Liver (tissue), 9 donors: ENCODE results near the gene GAD1. TPM values are rescaled to one million over a fixed set of nuclear protein-coding genes. Genes with fewer than 3 reads are reported as not detected.

Experiments
- DNase-seq: peaks from one replicate; pipeline ENCODE4 v3.0.0-alpha.2; 2017; ENCODE audit warnings: low spot score
- H3K27ac ChIP-seq, 2 donors: one replicate each; pipeline ENCODE4 v1.7.0; 2013; ENCODE audit warnings: inconsistent platforms in 2 of 2, low read length in 2 of 2, control low read depth in 1 of 2, low read depth in 1 of 2, mild to moderate bottlenecking in 1 of 2
- H3K27me3 ChIP-seq, 4 donors: one replicate each; pipeline versions ENCODE4 v1.6.1 to v1.7.0; 2013; ENCODE audit warnings: low read length in 3 of 4, inconsistent platforms in 1 of 4, mild to moderate bottlenecking in 1 of 4, moderate library complexity in 1 of 4; ENCODE audit not compliant: control insufficient read depth in 4 of 4, insufficient read depth in 4 of 4
- H3K36me3 ChIP-seq, 4 donors: one replicate each; pipeline versions ENCODE4 v1.6.1 to v1.7.0; 2013; ENCODE audit warnings: low read length in 3 of 4, mild to moderate bottlenecking in 3 of 4, low read depth in 1 of 4, moderate library complexity in 1 of 4; ENCODE audit not compliant: control insufficient read depth in 4 of 4, insufficient read depth in 3 of 4
- H3K4me1 ChIP-seq, 4 donors: one replicate each; pipeline versions ENCODE4 v1.6.1 to v1.7.0; 2013; ENCODE audit warnings: low read length in 3 of 4, mild to moderate bottlenecking in 3 of 4, moderate library complexity in 1 of 4; ENCODE audit not compliant: control insufficient read depth in 4 of 4, insufficient read depth in 4 of 4
- H3K4me3 ChIP-seq, 3 donors: one replicate each; pipeline versions ENCODE4 v1.6.1 to v1.7.0; 2013; ENCODE audit warnings: low read length in 3 of 3, control low read depth in 1 of 3, low read depth in 1 of 3, mild to moderate bottlenecking in 1 of 3
- H3K9ac ChIP-seq, 2 donors: one replicate each; pipeline ENCODE4 v1.7.0; 2013; ENCODE audit warnings: low read length in 2 of 2, mild to moderate bottlenecking in 2 of 2, moderate library complexity in 2 of 2, control low read depth in 1 of 2, low read depth in 1 of 2
- H3K9me3 ChIP-seq, 4 donors: one replicate each; pipeline versions ENCODE4 v1.6.1 to v1.7.0; 2013; ENCODE audit warnings: low read length in 3 of 4; ENCODE audit not compliant: control insufficient read depth in 4 of 4
- EGR1 ChIP-seq, 2 donors: IDR thresholded peaks; 2 replicates each; pipeline ENCODE4 v1.6.1; 2016 to 2018; ENCODE audit warnings: antibody characterized with exemption in 2 of 2, low read depth in 2 of 2
- FOXA1 ChIP-seq: IDR thresholded peaks from 2 replicates; pipeline ENCODE4 v1.6.1; 2016; ENCODE audit warnings: antibody characterized with exemption
- FOXA2 ChIP-seq: IDR thresholded peaks from 2 replicates; pipeline ENCODE4 v1.6.1; 2016; ENCODE audit warnings: antibody characterized with exemption
- GABPA ChIP-seq, 2 donors: IDR thresholded peaks in 1 of 2; conservative IDR thresholded peaks in 1 of 2; 2 replicates each; pipeline ENCODE4 v1.6.1; 2016; ENCODE audit warnings: antibody characterized with exemption in 2 of 2, mild to moderate bottlenecking in 1 of 2, moderate library complexity in 1 of 2
- HNF4A ChIP-seq, 2 donors: conservative IDR thresholded peaks; 2 replicates each; pipeline ENCODE4 v1.6.1; 2016; ENCODE audit warnings: antibody characterized with exemption in 2 of 2, mild to moderate bottlenecking in 2 of 2
- JUND ChIP-seq, 2 donors: IDR thresholded peaks; 2 replicates each; pipeline ENCODE4 v1.6.1; 2016; ENCODE audit warnings: antibody characterized with exemption in 2 of 2
- NR2F2 ChIP-seq: IDR thresholded peaks from 2 replicates; pipeline ENCODE4 v1.6.1; 2016; ENCODE audit warnings: antibody characterized with exemption
- RAD21 ChIP-seq, 2 donors: IDR thresholded peaks; 2 replicates each; pipeline ENCODE4 v1.6.1; 2016; ENCODE audit warnings: antibody characterized with exemption in 2 of 2, mild to moderate bottlenecking in 2 of 2
- RXRA ChIP-seq, 2 donors: IDR thresholded peaks; 2 replicates each; pipeline ENCODE4 v1.6.1; 2017 to 2018; ENCODE audit warnings: antibody characterized with exemption in 2 of 2, mild to moderate bottlenecking in 1 of 2
- SP1 ChIP-seq: IDR thresholded peaks from 2 replicates; pipeline ENCODE4 v1.6.1; 2018; ENCODE audit warnings: antibody characterized with exemption, mild to moderate bottlenecking
- TAF1 ChIP-seq: conservative IDR thresholded peaks from 2 replicates; pipeline ENCODE4 v1.6.1; 2016; ENCODE audit warnings: antibody characterized with exemption, mild to moderate bottlenecking
- YY1 ChIP-seq: IDR thresholded peaks from 2 replicates; pipeline ENCODE4 v1.6.1; 2016; ENCODE audit warnings: antibody characterized with exemption, mild to moderate bottlenecking
- WGBS: extraction: QIAGEN DNeasy Blood & Tissue Kit; methylation state at CpG from one replicate; pipeline ENCODE4 v1.1.7; 2013; 5-methylcytosine and 5-hydroxymethylcytosine counted together
- polyA plus RNA-seq, 2 donors: library from polyadenylated mRNA; stranded (reverse) in 1 of 2; unstranded in 1 of 2; fragments of 200-250 nt in 1 of 2; fragments of >200 nt in 1 of 2; fragmentation: Nextera tagmentation in 1 of 2; extraction: Ambion mirVana in 1 of 2; gene quantifications; one replicate each; pipeline versions ENCODE4 v1.2.1 to v1.2.3, GENCODE V29; 2013 to 2015
- total RNA-seq, 2 donors: library from RNA; depleted of rRNA; stranded (reverse); fragments of >200 nt; gene quantifications; one replicate each; pipeline ENCODE4 v1.2.3, GENCODE V29; 2014
- TF ChIP-seq, protein P1 (sequence below): IDR thresholded peaks from 2 replicates; pipeline ENCODE4 v1.6.1; 2016; ENCODE audit warnings: antibody characterized with exemption
- TF ChIP-seq, protein P2 (sequence below): IDR thresholded peaks from 2 replicates; pipeline ENCODE4 v1.6.1; 2016; ENCODE audit warnings: antibody characterized with exemption
- TF ChIP-seq, protein P3 (sequence below): IDR thresholded peaks from 2 replicates; pipeline ENCODE4 v1.6.1; 2016; ENCODE audit warnings: antibody characterized with exemption, mild to moderate bottlenecking
- TF ChIP-seq, protein P4 (sequence below): IDR thresholded peaks from 2 replicates; pipeline ENCODE4 v1.6.1; 2016; ENCODE audit warnings: antibody characterized with exemption
- donor health status: healthy.
- donor health status: healthy.
- donor health status: healthy.
- donor health status: healthy.
- donor health status: healthy.

Gene GAD1
- total and polyA plus RNA-seq, 4 donors = 0.08 to 0.19 TPM; not detected in 2

DNA sequence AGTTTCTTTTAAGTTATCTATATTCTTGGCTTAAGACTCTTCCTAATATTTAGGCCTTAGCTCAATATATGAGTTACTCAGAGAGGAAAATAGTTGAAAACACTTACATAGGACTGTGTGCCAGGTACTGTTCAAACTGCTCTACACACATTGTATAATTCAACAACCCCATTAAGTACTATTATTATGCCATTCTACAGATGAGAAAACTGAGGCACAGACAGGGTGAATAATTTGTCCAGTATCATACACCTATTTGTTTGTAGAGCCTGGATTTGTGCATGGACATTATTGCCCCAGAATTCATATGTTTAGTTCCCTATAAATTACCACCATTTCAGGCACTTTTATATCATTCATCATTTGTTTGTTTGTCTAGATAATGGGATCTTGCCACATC is 17.7 kb upstream of the GAD1 start:
- Histone ChIP-seq H3K9me3 (no peaks in the 10 kb centered on the region), H3K9ac (no peak overlapping the region), H3K36me3 (no peaks in the 10 kb centered on the region), H3K27ac (no peak overlapping the region), H3K4me3 (no peak overlapping the region), H3K27me3 (peaks cover 0 to under 1% (median 0%) of the 10 kb centered on the region in 4 donors), H3K4me1 (no peaks in the 10 kb centered on the region)
- TF ChIP-seq FOXA2 (no peak), EGR1 (IDR thresholded peaks at IDR 0.05; ENCODE audit: low read depth in 2 of 2) (no peak), GABPA (IDR thresholded peaks at IDR 0.05 in 1 of 2, conservative IDR thresholded peaks at IDR 0.05 in 1 of 2) (no peak), SP1 (no peak), HNF4A (conservative IDR thresholded peaks at IDR 0.05) (no peak), JUND (IDR thresholded peaks at IDR 0.05) (no peak), RXRA (IDR thresholded peaks at IDR 0.05) (no peak), FOXA1 (no peak), TAF1 (no peak), YY1 (no peak)
- TF ChIP-seq, protein P1, sequence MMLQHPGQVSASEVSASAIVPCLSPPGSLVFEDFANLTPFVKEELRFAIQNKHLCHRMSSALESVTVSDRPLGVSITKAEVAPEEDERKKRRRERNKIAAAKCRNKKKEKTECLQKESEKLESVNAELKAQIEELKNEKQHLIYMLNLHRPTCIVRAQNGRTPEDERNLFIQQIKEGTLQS = no peak
- TF ChIP-seq, protein P2, sequence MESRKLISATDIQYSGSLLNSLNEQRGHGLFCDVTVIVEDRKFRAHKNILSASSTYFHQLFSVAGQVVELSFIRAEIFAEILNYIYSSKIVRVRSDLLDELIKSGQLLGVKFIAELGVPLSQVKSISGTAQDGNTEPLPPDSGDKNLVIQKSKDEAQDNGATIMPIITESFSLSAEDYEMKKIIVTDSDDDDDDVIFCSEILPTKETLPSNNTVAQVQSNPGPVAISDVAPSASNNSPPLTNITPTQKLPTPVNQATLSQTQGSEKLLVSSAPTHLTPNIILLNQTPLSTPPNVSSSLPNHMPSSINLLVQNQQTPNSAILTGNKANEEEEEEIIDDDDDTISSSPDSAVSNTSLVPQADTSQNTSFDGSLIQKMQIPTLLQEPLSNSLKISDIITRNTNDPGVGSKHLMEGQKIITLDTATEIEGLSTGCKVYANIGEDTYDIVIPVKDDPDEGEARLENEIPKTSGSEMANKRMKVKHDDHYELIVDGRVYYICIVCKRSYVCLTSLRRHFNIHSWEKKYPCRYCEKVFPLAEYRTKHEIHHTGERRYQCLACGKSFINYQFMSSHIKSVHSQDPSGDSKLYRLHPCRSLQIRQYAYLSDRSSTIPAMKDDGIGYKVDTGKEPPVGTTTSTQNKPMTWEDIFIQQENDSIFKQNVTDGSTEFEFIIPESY = no peak
- TF ChIP-seq, protein P3, sequence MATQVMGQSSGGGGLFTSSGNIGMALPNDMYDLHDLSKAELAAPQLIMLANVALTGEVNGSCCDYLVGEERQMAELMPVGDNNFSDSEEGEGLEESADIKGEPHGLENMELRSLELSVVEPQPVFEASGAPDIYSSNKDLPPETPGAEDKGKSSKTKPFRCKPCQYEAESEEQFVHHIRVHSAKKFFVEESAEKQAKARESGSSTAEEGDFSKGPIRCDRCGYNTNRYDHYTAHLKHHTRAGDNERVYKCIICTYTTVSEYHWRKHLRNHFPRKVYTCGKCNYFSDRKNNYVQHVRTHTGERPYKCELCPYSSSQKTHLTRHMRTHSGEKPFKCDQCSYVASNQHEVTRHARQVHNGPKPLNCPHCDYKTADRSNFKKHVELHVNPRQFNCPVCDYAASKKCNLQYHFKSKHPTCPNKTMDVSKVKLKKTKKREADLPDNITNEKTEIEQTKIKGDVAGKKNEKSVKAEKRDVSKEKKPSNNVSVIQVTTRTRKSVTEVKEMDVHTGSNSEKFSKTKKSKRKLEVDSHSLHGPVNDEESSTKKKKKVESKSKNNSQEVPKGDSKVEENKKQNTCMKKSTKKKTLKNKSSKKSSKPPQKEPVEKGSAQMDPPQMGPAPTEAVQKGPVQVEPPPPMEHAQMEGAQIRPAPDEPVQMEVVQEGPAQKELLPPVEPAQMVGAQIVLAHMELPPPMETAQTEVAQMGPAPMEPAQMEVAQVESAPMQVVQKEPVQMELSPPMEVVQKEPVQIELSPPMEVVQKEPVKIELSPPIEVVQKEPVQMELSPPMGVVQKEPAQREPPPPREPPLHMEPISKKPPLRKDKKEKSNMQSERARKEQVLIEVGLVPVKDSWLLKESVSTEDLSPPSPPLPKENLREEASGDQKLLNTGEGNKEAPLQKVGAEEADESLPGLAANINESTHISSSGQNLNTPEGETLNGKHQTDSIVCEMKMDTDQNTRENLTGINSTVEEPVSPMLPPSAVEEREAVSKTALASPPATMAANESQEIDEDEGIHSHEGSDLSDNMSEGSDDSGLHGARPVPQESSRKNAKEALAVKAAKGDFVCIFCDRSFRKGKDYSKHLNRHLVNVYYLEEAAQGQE = no peak
- DNase-seq = no peak

DNA sequence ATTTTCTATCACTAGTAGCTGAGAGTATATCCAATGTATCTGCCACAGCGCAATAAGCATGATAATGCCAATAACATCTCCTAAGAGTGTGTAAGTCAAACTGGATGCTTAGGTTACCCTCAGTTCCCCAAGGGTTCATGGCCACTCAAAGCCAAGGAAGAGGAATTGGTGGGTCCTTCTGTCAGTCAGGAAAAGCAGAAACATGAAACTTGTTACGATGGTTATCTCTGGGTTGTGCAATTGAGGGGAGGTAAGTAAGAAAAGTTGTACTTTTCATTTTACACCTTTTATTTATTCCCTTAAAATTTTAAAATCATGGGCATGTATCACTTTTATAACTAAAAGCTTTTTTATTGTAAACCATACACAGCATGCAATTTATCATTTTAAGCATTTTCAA is 10.1 kb upstream of the GAD1 start:
- Histone ChIP-seq H3K9me3 (no peaks in the 10 kb centered on the region), H3K4me3 (no peak overlapping the region), H3K27ac (no peak overlapping the region), H3K27me3 (peaks cover 0 to 2% (median 0%) of the 10 kb centered on the region in 4 donors), H3K4me1 (no peaks in the 10 kb centered on the region), H3K9ac (no peak overlapping the region), H3K36me3 (no peaks in the 10 kb centered on the region)
- TF ChIP-seq JUND (IDR thresholded peaks at IDR 0.05) (no peak), NR2F2 (no peak), RAD21 (IDR thresholded peaks at IDR 0.05) (no peak), EGR1 (IDR thresholded peaks at IDR 0.05; ENCODE audit: low read depth in 2 of 2) (no peak)
- TF ChIP-seq, protein P2 = no peak
- TF ChIP-seq, protein P4, sequence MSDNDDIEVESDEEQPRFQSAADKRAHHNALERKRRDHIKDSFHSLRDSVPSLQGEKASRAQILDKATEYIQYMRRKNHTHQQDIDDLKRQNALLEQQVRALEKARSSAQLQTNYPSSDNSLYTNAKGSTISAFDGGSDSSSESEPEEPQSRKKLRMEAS = no peak
- 92% methylated on average over 2 of the region's 2 CpGs for WGBS
- no peak for DNase-seq
